ENCODE results near the gene KAT8.

KAT8 gene

DNA sequence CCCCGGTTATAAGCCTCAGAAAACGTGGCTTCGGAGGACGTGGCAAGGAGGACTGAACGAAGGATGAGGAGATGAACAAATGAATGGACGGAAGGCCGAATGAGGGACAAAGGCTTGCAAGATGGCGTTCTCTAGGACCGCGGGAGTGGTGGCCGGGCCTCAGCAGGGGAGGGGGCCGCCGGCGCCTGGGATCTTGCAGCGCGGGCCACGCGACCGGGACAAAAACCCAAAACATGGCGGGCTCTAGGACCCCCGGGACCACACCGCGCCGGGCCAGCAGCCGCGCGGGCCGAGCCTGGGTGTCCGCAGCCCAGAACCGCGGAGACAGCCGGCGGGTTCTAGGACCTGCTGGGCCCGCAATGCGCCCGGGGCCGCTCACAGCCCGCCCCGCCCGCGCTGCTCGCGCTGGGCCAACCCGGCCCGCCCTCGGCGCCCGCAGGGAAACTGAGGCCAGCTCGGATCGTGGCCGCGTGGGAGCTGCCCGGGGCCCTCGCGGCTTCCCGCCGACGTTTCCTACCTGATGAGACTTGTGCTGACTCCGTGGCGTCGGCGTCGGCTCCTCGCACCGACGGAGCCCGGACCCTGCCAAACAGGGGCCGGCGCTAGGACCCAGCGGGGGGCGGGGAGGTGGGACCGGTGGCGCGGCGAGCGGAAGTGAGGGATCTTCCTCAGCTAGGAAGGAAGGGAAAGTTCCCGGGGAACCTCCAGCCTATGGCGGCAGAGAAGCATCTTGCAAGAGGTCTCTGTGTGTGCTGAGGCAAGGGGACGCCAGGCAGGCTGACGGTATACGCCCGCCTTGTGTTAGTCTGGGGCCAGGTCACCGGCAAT, 44.1 kb upstream of the KAT8 start:
- POLR2A ChIA-PET: interaction anchor here (0.5 to 3.9 kb wide), 23 partner anchors 9 to 387 kb away, joined by 3 to 52 read pairs (median 4); partner anchors contain the start of genes ARMC5, FUS, HSD3B7 and KAT8
- H3K36me3 ChIP-seq (ENCODE audit: control insufficient read depth in 2 of 2, insufficient read depth in 1 of 2, low read length in 2 of 2): peaks cover 0 to 28% of the 10 kb centered on the region in 2 experiments; a peak in 1 of 3 replicates
- peak overlapping the region; percentile 93 for H3K4me3 ChIP-seq (ENCODE audit: low read depth, low read length)
- TF ChIP-seq ZNF76 (tag by site-specific recombination; IDR thresholded peaks at IDR 0.05; ENCODE audit: borderline replicate concordance, low read depth): peak; percentile 63
- no peak for TF ChIP-seq ZNF555 (tag by site-specific recombination; conservative IDR thresholded peaks at IDR 0.05)
- TF ChIP-seq, protein P1, sequence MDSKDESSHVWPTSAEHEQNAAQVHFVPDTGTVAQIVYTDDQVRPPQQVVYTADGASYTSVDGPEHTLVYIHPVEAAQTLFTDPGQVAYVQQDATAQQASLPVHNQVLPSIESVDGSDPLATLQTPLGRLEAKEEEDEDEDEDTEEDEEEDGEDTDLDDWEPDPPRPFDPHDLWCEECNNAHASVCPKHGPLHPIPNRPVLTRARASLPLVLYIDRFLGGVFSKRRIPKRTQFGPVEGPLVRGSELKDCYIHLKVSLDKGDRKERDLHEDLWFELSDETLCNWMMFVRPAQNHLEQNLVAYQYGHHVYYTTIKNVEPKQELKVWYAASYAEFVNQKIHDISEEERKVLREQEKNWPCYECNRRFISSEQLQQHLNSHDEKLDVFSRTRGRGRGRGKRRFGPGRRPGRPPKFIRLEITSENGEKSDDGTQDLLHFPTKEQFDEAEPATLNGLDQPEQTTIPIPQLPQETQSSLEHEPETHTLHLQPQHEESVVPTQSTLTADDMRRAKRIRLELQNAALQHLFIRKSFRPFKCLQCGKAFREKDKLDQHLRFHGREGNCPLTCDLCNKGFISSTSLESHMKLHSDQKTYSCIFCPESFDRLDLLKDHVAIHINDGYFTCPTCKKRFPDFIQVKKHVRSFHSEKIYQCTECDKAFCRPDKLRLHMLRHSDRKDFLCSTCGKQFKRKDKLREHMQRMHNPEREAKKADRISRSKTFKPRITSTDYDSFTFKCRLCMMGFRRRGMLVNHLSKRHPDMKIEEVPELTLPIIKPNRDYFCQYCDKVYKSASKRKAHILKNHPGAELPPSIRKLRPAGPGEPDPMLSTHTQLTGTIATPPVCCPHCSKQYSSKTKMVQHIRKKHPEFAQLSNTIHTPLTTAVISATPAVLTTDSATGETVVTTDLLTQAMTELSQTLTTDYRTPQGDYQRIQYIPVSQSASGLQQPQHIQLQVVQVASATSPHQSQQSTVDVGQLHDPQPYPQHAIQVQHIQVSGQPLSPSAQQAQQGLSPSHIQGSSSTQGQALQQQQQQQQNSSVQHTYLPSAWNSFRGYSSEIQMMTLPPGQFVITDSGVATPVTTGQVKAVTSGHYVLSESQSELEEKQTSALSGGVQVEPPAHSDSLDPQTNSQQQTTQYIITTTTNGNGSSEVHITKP (tag by site-specific recombination; IDR thresholded peaks at IDR 0.05): peak; percentile 84
- no peak for TF ChIP-seq ZNF701 (tag by site-specific recombination; IDR thresholded peaks at IDR 0.05)
- no peak for TF ChIP-seq ZNF544 (tag by site-specific recombination; IDR thresholded peaks at IDR 0.05)
- no peak for TF ChIP-seq MEIS1 (CRISPR knock-in tag; IDR thresholded peaks at IDR 0.05; ENCODE audit: borderline replicate concordance)
- TF ChIP-seq, protein P2, sequence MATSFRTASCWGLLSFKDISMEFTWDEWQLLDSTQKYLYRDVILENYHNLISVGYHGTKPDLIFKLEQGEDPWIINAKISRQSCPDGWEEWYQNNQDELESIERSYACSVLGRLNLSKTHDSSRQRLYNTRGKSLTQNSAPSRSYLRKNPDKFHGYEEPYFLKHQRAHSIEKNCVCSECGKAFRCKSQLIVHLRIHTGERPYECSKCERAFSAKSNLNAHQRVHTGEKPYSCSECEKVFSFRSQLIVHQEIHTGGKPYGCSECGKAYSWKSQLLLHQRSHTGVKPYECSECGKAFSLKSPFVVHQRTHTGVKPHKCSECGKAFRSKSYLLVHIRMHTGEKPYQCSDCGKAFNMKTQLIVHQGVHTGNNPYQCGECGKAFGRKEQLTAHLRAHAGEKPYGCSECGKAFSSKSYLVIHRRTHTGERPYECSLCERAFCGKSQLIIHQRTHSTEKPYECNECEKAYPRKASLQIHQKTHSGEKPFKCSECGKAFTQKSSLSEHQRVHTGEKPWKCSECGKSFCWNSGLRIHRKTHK (tag by site-specific recombination; IDR thresholded peaks at IDR 0.05): no peak
- peak; percentile 61 for TF ChIP-seq ZBTB7A (tag by site-specific recombination; IDR thresholded peaks at IDR 0.05; ENCODE audit: low read depth)
- TF ChIP-seq RBAK (tag by site-specific recombination; IDR thresholded peaks at IDR 0.05): no peak
- TF ChIP-seq GLI2 (tag by site-specific recombination; IDR thresholded peaks at IDR 0.05; ENCODE audit: borderline replicate concordance, low read depth): 0 out of 2 replicates have a peak, but pooled peaks have one; percentile 3
- peak; percentile 72 for TF ChIP-seq KLF8 (tag by site-specific recombination; IDR thresholded peaks at IDR 0.05)
- no peak for TF ChIP-seq SCRT2 (tag by site-specific recombination; IDR thresholded peaks at IDR 0.05)
- TF ChIP-seq, protein P3, sequence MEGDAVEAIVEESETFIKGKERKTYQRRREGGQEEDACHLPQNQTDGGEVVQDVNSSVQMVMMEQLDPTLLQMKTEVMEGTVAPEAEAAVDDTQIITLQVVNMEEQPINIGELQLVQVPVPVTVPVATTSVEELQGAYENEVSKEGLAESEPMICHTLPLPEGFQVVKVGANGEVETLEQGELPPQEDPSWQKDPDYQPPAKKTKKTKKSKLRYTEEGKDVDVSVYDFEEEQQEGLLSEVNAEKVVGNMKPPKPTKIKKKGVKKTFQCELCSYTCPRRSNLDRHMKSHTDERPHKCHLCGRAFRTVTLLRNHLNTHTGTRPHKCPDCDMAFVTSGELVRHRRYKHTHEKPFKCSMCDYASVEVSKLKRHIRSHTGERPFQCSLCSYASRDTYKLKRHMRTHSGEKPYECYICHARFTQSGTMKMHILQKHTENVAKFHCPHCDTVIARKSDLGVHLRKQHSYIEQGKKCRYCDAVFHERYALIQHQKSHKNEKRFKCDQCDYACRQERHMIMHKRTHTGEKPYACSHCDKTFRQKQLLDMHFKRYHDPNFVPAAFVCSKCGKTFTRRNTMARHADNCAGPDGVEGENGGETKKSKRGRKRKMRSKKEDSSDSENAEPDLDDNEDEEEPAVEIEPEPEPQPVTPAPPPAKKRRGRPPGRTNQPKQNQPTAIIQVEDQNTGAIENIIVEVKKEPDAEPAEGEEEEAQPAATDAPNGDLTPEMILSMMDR (tag by site-specific recombination; IDR thresholded peaks at IDR 0.05): peak; percentile 10; the same call in 1 of the 2 replicates
- TF ChIP-seq, protein P4, sequence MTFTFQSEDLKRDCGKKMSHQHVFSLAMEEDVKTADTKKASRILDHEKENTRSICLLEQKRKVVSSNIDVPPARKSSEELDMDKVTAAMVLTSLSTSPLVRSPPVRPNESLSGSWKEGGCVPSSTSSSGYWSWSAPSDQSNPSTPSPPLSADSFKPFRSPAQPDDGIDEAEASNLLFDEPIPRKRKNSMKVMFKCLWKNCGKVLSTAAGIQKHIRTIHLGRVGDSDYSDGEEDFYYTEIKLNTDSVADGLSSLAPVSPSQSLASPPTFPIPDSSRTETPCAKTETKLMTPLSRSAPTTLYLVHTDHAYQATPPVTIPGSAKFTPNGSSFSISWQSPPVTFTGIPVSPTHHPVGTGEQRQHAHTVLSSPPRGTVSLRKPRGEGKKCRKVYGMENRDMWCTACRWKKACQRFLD (tag by site-specific recombination; IDR thresholded peaks at IDR 0.05): no peak; the same call in 1 of the 2 replicates
- TF ChIP-seq GLIS2 (tag by site-specific recombination; IDR thresholded peaks at IDR 0.05): peak; percentile 82
- TF ChIP-seq EGR2 (tag by site-specific recombination; IDR thresholded peaks at IDR 0.05; ENCODE audit: low read depth): no peak
- peak; percentile 78 for TF ChIP-seq YY2 (tag by site-specific recombination; IDR thresholded peaks at IDR 0.05)
- TF ChIP-seq BCL11A (tag by site-specific recombination; IDR thresholded peaks at IDR 0.05; ENCODE audit: low read depth): no peak
- no peak for TF ChIP-seq KLF7 (tag by site-specific recombination; IDR thresholded peaks at IDR 0.05; ENCODE audit: borderline replicate concordance)
- peak; percentile 72; the same call in 1 of the 2 replicates for TF ChIP-seq ZEB2 (tag by site-specific recombination; IDR thresholded peaks at IDR 0.05)
- no peak for TF ChIP-seq ZNF768 (tag by site-specific recombination; IDR thresholded peaks at IDR 0.05)
- TF ChIP-seq, protein P5, sequence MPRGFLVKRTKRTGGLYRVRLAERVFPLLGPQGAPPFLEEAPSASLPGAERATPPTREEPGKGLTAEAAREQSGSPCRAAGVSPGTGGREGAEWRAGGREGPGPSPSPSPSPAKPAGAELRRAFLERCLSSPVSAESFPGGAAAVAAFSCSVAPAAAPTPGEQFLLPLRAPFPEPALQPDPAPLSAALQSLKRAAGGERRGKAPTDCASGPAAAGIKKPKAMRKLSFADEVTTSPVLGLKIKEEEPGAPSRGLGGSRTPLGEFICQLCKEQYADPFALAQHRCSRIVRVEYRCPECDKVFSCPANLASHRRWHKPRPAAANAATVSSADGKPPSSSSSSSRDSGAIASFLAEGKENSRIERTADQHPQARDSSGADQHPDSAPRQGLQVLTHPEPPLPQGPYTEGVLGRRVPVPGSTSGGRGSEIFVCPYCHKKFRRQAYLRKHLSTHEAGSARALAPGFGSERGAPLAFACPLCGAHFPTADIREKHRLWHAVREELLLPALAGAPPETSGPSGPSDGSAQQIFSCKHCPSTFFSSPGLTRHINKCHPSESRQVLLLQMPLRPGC (tag by site-specific recombination; IDR thresholded peaks at IDR 0.05): peak; percentile 62
- TF ChIP-seq, protein P6, sequence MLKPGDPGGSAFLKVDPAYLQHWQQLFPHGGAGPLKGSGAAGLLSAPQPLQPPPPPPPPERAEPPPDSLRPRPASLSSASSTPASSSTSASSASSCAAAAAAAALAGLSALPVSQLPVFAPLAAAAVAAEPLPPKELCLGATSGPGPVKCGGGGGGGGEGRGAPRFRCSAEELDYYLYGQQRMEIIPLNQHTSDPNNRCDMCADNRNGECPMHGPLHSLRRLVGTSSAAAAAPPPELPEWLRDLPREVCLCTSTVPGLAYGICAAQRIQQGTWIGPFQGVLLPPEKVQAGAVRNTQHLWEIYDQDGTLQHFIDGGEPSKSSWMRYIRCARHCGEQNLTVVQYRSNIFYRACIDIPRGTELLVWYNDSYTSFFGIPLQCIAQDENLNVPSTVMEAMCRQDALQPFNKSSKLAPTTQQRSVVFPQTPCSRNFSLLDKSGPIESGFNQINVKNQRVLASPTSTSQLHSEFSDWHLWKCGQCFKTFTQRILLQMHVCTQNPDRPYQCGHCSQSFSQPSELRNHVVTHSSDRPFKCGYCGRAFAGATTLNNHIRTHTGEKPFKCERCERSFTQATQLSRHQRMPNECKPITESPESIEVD (tag by site-specific recombination; IDR thresholded peaks at IDR 0.05): no peak
- TF ChIP-seq ZNF510 (tag by site-specific recombination; IDR thresholded peaks at IDR 0.05; ENCODE audit: insufficient replicate concordance): no peak
- no peak for TF ChIP-seq ZNF623 (tag by site-specific recombination; IDR thresholded peaks at IDR 0.05)

More for the DNA sequence above, 44.1 kb upstream of the KAT8 start:
- H3K9me3 ChIP-seq (ENCODE audit: control insufficient read depth, insufficient read depth, low read depth, low read length): no peaks in the 10 kb centered on the region
- CTCF ChIA-PET: interaction anchor here (1.0 to 1.6 kb wide), 3 partner anchors 69 to 88 kb away, joined by 3 to 11 read pairs (median 4); partner anchors contain the start of gene HSD3B7
- H3K27ac ChIP-seq (ENCODE audit: extremely low read depth, low read depth, low read length): peak overlapping the region; percentile 83
- H3K4me1 ChIP-seq (ENCODE audit: control insufficient read depth, insufficient read depth, low read length): no peaks in the 10 kb centered on the region

Data from HEK293 (cell line).